Fibroblast of skin of left biceps (primary cell): ENCODE results near the gene STX11.

Experiments used
- DNase-seq, 2 experiments: peaks; one replicate each; pipeline ENCODE4 v3.0.0-alpha.2; 2013; ENCODE audit warnings: low read depth in 2 of 2

Gene STX11

GRCh38 chr6:144214622-144215401 is 64.5 kb downstream of the STX11 start:
- no peak for DNase-seq

GRCh38 chr6:144215402-144215931 is 65.2 kb downstream of the STX11 start:
- DNase-seq = no peak

GRCh38 chr6:144215932-144216667 is 65.8 kb downstream of the STX11 start:
- DNase-seq = peak; percentile 94

- no peak for DNase-seq
Measured at GRCh38 chr6:144216668-144217218, 66.4 kb downstream of the STX11 start.

- no peak for DNase-seq
Measured at GRCh38 chr6:144217264-144217663, 66.9 kb downstream of the STX11 start.

- DNase-seq = no peak
Measured at GRCh38 chr6:144217797-144218196, 67.5 kb downstream of the STX11 start.

- DNase-seq = peak in 1 of 2 experiments; percentile 23
Measured at GRCh38 chr6:144219056-144219685, 68.9 kb downstream of the STX11 start.

GRCh38 chr6:144220031-144220790 is 69.9 kb downstream of the STX11 start:
- no peak for DNase-seq

GRCh38 chr6:144223686-144224085 is 73.4 kb downstream of the STX11 start:
- DNase-seq = no peak

GRCh38 chr6:144231721-144232120 is 81.4 kb downstream of the STX11 start:
- no peak for DNase-seq

GRCh38 chr6:144232176-144232831 is 82.0 kb downstream of the STX11 start:
- DNase-seq = no peak

GRCh38 chr6:144232832-144233230 is 82.5 kb downstream of the STX11 start:
- no peak for DNase-seq

GRCh38 chr6:144234399-144234798 is 84.1 kb downstream of the STX11 start:
- DNase-seq = no peak

- no peak for DNase-seq
Measured at GRCh38 chr6:144234935-144235334, 84.6 kb downstream of the STX11 start.
